ENCODE measurements around the gene SIGMAR1.
A peak's percentile ranks its signal among the peaks of the same experiment; 100 is the strongest.

DNA sequence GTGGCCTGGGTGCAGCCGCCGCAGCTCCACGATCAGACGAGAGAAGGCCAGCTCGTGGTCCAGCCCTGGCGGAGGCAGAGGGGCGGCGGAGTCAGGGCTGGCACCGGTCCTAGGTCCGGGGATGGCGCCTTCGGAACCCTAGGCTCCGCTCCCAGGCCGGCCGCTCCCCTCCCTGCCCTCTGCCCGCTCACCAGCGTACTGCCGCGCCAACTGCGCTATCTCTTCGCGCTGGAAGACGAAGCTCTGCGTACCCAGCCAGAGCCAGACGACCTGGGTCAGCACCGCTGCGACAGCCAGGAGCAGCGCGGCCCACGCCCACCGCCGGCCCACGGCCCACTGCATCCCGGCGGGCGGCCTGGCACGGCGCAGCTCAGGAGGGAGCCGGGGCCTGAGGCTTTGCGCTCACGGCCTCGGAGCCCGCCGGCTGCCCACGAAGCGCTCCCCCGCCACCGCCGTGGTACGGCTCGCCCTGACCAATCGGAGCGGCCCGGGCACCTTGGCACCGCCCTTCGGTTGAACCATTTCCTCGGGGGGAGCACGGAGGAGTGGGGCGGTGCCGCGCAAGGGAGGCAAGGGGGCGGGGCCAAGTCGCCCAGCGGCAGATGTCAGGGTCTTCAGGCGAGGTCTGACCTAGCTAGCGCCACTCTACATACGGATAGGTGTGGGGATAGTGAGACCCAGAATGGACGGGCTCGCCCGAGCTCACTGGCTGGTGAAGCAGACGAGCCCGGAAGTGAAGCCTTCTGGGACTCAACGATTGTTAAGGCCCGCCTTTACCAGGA, at the start of gene SIGMAR1:
- TF ChIP-seq, protein P1, sequence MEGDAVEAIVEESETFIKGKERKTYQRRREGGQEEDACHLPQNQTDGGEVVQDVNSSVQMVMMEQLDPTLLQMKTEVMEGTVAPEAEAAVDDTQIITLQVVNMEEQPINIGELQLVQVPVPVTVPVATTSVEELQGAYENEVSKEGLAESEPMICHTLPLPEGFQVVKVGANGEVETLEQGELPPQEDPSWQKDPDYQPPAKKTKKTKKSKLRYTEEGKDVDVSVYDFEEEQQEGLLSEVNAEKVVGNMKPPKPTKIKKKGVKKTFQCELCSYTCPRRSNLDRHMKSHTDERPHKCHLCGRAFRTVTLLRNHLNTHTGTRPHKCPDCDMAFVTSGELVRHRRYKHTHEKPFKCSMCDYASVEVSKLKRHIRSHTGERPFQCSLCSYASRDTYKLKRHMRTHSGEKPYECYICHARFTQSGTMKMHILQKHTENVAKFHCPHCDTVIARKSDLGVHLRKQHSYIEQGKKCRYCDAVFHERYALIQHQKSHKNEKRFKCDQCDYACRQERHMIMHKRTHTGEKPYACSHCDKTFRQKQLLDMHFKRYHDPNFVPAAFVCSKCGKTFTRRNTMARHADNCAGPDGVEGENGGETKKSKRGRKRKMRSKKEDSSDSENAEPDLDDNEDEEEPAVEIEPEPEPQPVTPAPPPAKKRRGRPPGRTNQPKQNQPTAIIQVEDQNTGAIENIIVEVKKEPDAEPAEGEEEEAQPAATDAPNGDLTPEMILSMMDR (conservative IDR thresholded peaks at IDR 0.05), result no peak; the same call in 1 of the 2 replicates
- TF ChIP-seq ZFX (IDR thresholded peaks at IDR 0.05), result peak; percentile 94

Data from C4-2B (cell line).